LNCAP (cell line): ENCODE data around the gene ATP5PB.

Experiments used
- CTCF ChIP-seq: fragments of 450-650 bp; IDR thresholded peaks from 2 replicates; pipeline ENCODE4 v1.5.1; 2017; ENCODE audit warnings: mild to moderate bottlenecking

Gene ATP5PB

GRCh38 chr1:111470596-111470995 lies 21.3 kb downstream of the ATP5PB start:
- TF ChIP-seq CTCF = no peak

GRCh38 chr1:111471012-111471411 lies 21.7 kb downstream of the ATP5PB start:
- no peak for TF ChIP-seq CTCF

- no peak for TF ChIP-seq CTCF
These were observed 22.3 kb downstream of the ATP5PB start for GRCh38 chr1:111471538-111471937.

DNA sequence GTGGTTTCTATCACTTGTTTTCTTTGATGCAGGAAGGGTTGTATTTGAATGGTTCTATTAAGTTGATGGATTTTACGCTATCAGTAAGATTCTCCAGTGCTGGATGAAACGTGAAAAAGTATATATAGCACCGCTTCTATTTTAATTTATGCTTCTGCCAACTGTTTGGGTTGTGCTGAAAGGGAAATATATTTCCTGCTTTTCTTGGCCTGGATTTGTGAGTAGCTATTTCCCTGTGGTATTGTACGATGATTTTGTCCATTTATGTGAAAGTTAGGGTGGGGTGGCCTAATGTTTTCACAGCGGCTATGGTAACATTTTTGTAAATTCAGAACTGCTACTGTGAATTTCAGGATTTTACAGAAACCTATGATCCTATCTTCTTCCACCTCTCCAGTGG lies 24.8 kb downstream of the ATP5PB start:
- TF ChIP-seq CTCF = no peak

DNA sequence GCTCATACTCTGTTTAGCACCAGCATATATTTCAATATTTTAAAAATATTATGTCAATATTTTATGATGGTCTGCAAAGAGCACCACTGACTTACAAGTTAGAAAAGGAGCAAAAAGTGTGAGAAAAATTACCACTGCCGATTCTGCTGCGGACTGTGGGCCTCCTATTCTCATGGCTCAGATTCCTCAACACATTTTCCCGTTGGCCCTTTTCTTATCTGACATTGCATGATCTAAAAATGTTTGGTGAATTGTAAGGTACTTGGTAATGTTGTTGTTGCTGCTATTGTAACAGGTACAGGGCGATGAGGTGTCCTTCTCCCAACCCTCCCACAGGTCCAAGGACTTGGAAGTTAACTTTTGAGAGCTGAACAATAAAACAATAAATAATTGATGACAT lies 25.3 kb downstream of the ATP5PB start:
- no peak for TF ChIP-seq CTCF

- no peak for TF ChIP-seq CTCF
These were observed 26.4 kb downstream of the ATP5PB start for GRCh38 chr1:111475701-111476100.

- no peak for TF ChIP-seq CTCF
These were observed 26.9 kb downstream of the ATP5PB start for GRCh38 chr1:111476214-111476613.

DNA sequence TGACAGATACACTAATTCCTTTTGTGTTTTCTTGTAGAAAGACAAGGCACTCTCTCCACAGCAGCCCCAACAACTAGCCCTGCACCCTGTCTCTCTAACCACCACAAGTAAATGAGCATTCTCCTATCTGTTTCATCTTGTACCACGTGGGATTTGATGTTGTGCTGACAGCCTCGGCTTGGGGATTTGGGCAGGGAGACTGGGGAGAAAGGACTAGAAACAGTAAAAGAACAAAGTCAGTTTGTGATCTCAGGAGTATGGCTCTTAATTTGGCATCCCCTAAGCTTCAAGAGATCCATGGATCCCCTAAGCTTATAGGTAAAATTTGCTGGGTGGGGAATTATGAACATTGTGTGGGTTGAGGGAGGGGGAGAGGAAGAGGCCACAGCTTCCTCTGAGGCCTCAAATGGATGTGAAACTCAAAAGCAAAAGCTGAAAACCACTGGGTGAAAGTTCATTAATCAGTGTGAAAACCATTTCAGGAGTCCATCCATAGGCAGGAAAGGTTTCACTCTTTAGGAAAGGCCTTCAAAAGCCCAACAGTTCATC lies 27.6 kb downstream of the ATP5PB start:
- TF ChIP-seq CTCF = no peak
